A549 (cell line): Measurements from ENCODE around the gene FIZ1.

Experiments
- CTCF ChIP-seq: fragments of >200 bp; sonication (Bioruptor Twin); formaldehyde crosslinking; IDR thresholded peaks from 3 replicates; pipeline ENCODE4 v1.5.1; 2016
- EP300 ChIP-seq, 2 experiments: fragments of >200 bp; sonication (Bioruptor Twin); formaldehyde crosslinking; IDR thresholded peaks; 2 replicates in 1 of 2; 3 replicates in 1 of 2; pipeline ENCODE4 v1.6.1; 2016 to 2017
- FOXS1 ChIP-seq: fragments of 250-450 bp; sonication (Bioruptor Pico); IDR thresholded peaks from 2 replicates; pipeline ENCODE4 v1.5.0; 2020; ENCODE audit warnings: mild to moderate bottlenecking, moderate library complexity
- HDAC2 ChIP-seq: fragments of 200-600 bp; sonication (generic); IDR thresholded peaks from 2 replicates; pipeline ENCODE4 v1.6.1; 2016
- MAFK ChIP-seq: fragments of 450-650 bp; IDR thresholded peaks from 2 replicates; pipeline ENCODE4 v1.6.1; 2014; ENCODE audit not compliant: partially characterized antibody
- MAX ChIP-seq: IDR thresholded peaks from 2 replicates; pipeline ENCODE4 v1.6.1; 2012
- PHF8 ChIP-seq: fragments of 200-600 bp; sonication (generic); IDR thresholded peaks from 2 replicates; pipeline ENCODE4 v1.6.1; 2016; ENCODE audit warnings: low read depth, mild to moderate bottlenecking, antibody characterized with exemption, moderate library complexity, borderline replicate concordance
- POLR2A ChIP-seq: IDR thresholded peaks from 2 replicates; pipeline ENCODE4 v1.6.1; 2012; ENCODE audit warnings: mild to moderate bottlenecking, low read length
- RAD21 ChIP-seq, 2 experiments: fragments of >200 bp in 1 of 2; sonication (Bioruptor Twin) in 1 of 2; formaldehyde crosslinking in 1 of 2; IDR thresholded peaks in 1 of 2; conservative IDR thresholded peaks in 1 of 2; 2 replicates in 1 of 2; 3 replicates in 1 of 2; pipeline ENCODE4 v1.6.1; 2012 to 2018; ENCODE audit warnings: inconsistent platforms in 1 of 2
- SREBF2 ChIP-seq: fragments of 450-650 bp; IDR thresholded peaks from 2 replicates; pipeline ENCODE4 v1.6.1; 2014; ENCODE audit warnings: mild to moderate bottlenecking, moderate library complexity
- USF2 ChIP-seq: fragments of 450-650 bp; IDR thresholded peaks from 2 replicates; pipeline ENCODE4 v1.6.1; 2014; ENCODE audit warnings: antibody characterized with exemption

- TF ChIP-seq POLR2A = no peak
- TF ChIP-seq CTCF = no peak
- no peak for TF ChIP-seq EP300 (IDR thresholded peaks at IDR 0.05)
- no peak for TF ChIP-seq PHF8
- no peak for TF ChIP-seq USF2
- TF ChIP-seq MAFK = no peak
- no peak for TF ChIP-seq HDAC2
- no peak for TF ChIP-seq FOXS1 (CRISPR knock-in tag)
- no peak for TF ChIP-seq SREBF2
- TF ChIP-seq RAD21 (conservative IDR thresholded peaks at IDR 0.05 in 1 of 2, IDR thresholded peaks at IDR 0.05 in 1 of 2) = no peak
- TF ChIP-seq MAX = no peak
Observed at GRCh38 chr19:55603581-55604292, 4.4 kb upstream of the FIZ1 start.
